Lower leg skin (tissue), 3 donors: ENCODE data around the gene ALG1L2.
"Not testable (repeated sequence)": the region's sequence is repeated elsewhere in the genome, so short reads cannot be mapped to it uniquely, and the experiment has no call there.

Experiments used
- POLR2A ChIP-seq, 2 donors: fragments of 450-650 bp; IDR thresholded peaks; one replicate each; pipeline ENCODE4 v1.6.1; 2016 to 2017; ENCODE audit warnings: antibody characterized with exemption in 2 of 2, mild to moderate bottlenecking in 1 of 2, moderate library complexity in 1 of 2
- TF ChIP-seq, protein P1 (sequence below), 3 donors: fragments of 450-650 bp; IDR thresholded peaks; one replicate each; pipeline ENCODE4 v1.5.1; 2016; ENCODE audit warnings: antibody characterized with exemption in 3 of 3, mild to moderate bottlenecking in 3 of 3, moderate library complexity in 2 of 3

DNA sequence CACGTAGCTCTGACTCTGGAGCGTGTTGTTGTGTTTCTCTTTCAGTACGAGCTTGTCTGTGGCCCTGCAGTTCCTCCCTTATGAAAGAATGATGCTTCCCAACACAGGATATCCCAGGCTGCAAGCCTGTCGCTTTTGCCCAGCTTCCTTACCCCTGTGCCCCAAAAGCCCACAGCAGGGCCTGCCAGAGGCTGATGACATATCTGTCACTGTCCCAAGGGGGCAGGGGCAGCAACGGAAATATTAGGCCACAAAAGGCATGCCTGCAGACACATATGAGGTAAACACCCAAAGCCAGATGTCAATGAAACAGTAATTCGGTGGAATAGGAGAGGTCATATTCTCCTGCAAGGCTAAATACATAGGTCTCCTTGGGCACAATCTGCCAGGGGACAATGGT lies 38.0 kb upstream of the ALG1L2 start:
- TF ChIP-seq, protein P1, sequence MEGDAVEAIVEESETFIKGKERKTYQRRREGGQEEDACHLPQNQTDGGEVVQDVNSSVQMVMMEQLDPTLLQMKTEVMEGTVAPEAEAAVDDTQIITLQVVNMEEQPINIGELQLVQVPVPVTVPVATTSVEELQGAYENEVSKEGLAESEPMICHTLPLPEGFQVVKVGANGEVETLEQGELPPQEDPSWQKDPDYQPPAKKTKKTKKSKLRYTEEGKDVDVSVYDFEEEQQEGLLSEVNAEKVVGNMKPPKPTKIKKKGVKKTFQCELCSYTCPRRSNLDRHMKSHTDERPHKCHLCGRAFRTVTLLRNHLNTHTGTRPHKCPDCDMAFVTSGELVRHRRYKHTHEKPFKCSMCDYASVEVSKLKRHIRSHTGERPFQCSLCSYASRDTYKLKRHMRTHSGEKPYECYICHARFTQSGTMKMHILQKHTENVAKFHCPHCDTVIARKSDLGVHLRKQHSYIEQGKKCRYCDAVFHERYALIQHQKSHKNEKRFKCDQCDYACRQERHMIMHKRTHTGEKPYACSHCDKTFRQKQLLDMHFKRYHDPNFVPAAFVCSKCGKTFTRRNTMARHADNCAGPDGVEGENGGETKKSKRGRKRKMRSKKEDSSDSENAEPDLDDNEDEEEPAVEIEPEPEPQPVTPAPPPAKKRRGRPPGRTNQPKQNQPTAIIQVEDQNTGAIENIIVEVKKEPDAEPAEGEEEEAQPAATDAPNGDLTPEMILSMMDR (IDR thresholded peaks at IDR 0.05), result not testable (repeated sequence)
- TF ChIP-seq POLR2A (IDR thresholded peaks at IDR 0.05), result not testable (repeated sequence)
